H1 (cell line): Measurements from ENCODE around the gene RGS7BP. TPM values are rescaled to one million over a fixed set of nuclear protein-coding genes. Genes with fewer than 3 reads are reported as not detected.
A peak's percentile ranks its signal among the peaks of the same experiment; 100 is the strongest.

Source experiments
- CTCF ChIA-PET: fragments of 300-600 bp; sonication (Branson Sonifier 250); formaldehyde crosslinking; loops from one replicate; lab custom pipeline; 2021; ENCODE audit not compliant: partially characterized antibody; lab: Charles Lee
- POLR2A ChIA-PET: fragments of 300-600 bp; sonication (Branson Sonifier 250); formaldehyde crosslinking; loops from one replicate; lab custom pipeline; 2021; ENCODE audit warnings: inconsistent platforms; ENCODE audit not compliant: partially characterized antibody; lab: Charles Lee
- DNase-seq, 2 experiments: peaks; one replicate each; pipeline versions ENCODE4 v3.0.0 to v3.0.0-alpha.2; 2010 to 2022; ENCODE audit warnings: low spot score in 2 of 2, low read depth in 1 of 2, mixed read lengths in 1 of 2
- FAIRE-seq: peaks from 2 replicates; lab custom pipeline; 2011; peaks lifted over from hg19 to GRCh38; lab: Jason Lieb, UNC
- H2AFZ ChIP-seq: 2 replicates; pipeline ENCODE4 v1.8.1; 2012; ENCODE audit warnings: low read length, inconsistent platforms
- H2AK5ac ChIP-seq: 2 replicates; pipeline ENCODE4 v1.6.1; 2013; ENCODE audit warnings: low read depth, low read length
- H2BK120ac ChIP-seq: replicated peaks from 2 replicates; pipeline ENCODE3; 2013; ENCODE audit warnings: low read depth, low read length, inconsistent platforms
- H2BK12ac ChIP-seq: 2 replicates; pipeline ENCODE4 v1.6.1; 2013; ENCODE audit warnings: low read depth, low read length
- H2BK15ac ChIP-seq: 2 replicates; pipeline ENCODE4 v1.6.1; 2013; ENCODE audit warnings: low read length
- H2BK20ac ChIP-seq: 2 replicates; pipeline ENCODE4 v1.6.1; 2013; ENCODE audit warnings: low read length
- H2BK5ac ChIP-seq: 2 replicates; pipeline ENCODE4 v1.6.1; 2013; ENCODE audit warnings: low read depth, low read length
- H3K14ac ChIP-seq: 2 replicates; pipeline ENCODE4 v1.6.1; 2013; ENCODE audit warnings: inconsistent platforms; ENCODE audit not compliant: insufficient read length
- H3K18ac ChIP-seq: 2 replicates; pipeline ENCODE4 v1.6.1; 2013; ENCODE audit warnings: low read length; ENCODE audit errors: extremely low read depth
- H3K23ac ChIP-seq: 2 replicates; pipeline ENCODE4 v1.6.1; 2013; ENCODE audit warnings: inconsistent platforms; ENCODE audit not compliant: insufficient read length
- H3K23me2 ChIP-seq: 2 replicates; pipeline ENCODE4 v1.6.1; 2013; ENCODE audit warnings: low read depth, low read length
- H3K27ac ChIP-seq: 2 replicates; pipeline ENCODE4 v1.6.1; 2011; ENCODE audit warnings: low read depth, low read length, inconsistent platforms
- H3K27me3 ChIP-seq, 4 experiments: replicated peaks in 1 of 4; 1 replicate in 1 of 4; 2 replicates in 3 of 4; pipeline versions ENCODE4 v1.6.1 to v1.8.1; 2011 to 2013; ENCODE audit warnings: low read length in 3 of 4, mild to moderate bottlenecking in 3 of 4, inconsistent platforms in 2 of 4, mixed read lengths in 2 of 4, moderate library complexity in 1 of 4; ENCODE audit not compliant: control insufficient read depth in 3 of 4, insufficient read depth in 3 of 4; ENCODE audit errors: extremely low read depth in 1 of 4
- H3K36me3 ChIP-seq, 4 experiments: 2 replicates each; pipeline versions ENCODE4 v1.6.1 to v1.8.1; 2011 to 2013; ENCODE audit warnings: mild to moderate bottlenecking in 4 of 4, low read length in 3 of 4, moderate library complexity in 2 of 4, control low read depth in 1 of 4, inconsistent platforms in 1 of 4; ENCODE audit not compliant: insufficient read depth in 4 of 4, control insufficient read depth in 2 of 4
- H3K4ac ChIP-seq: replicated peaks from 2 replicates; pipeline ENCODE3; 2013; ENCODE audit warnings: low read length, low read depth, mixed read lengths, inconsistent platforms; ENCODE audit not compliant: insufficient read length
- H3K4me1 ChIP-seq, 4 experiments: replicated peaks in 1 of 4; 1 replicate in 1 of 4; 2 replicates in 3 of 4; pipeline versions ENCODE4 v1.6.1 to v1.8.1; 2011 to 2013; ENCODE audit warnings: low read length in 3 of 4, inconsistent platforms in 2 of 4, mixed read lengths in 1 of 4; ENCODE audit not compliant: insufficient read depth in 4 of 4, control insufficient read depth in 3 of 4
- H3K4me2 ChIP-seq, 2 experiments: 2 replicates each; pipeline versions ENCODE4 v1.6.1 to v1.8.1; 2011 to 2013; ENCODE audit warnings: low read depth in 2 of 2, low read length in 2 of 2, control low read depth in 1 of 2, inconsistent platforms in 1 of 2, mild to moderate bottlenecking in 1 of 2; ENCODE audit not compliant: insufficient read depth in 1 of 2
- H3K4me3 ChIP-seq, 4 experiments: fragments of 200-600, 300-600 bp in 1 of 4; sonication (generic), shearing (Covaris generic), sonication (Bioruptor Twin) in 1 of 4; 2 replicates each; pipeline versions ENCODE4 v1.5.1 to v1.8.1; 2011 to 2016; ENCODE audit warnings: low read length in 4 of 4, low read depth in 3 of 4, control low read depth in 2 of 4, inconsistent platforms in 2 of 4, mild to moderate bottlenecking in 2 of 4, mixed read lengths in 1 of 4, moderate library complexity in 1 of 4; ENCODE audit not compliant: insufficient read depth in 2 of 4; ENCODE audit errors: extremely low read depth in 1 of 4
- H3K56ac ChIP-seq: replicated peaks from 2 replicates; pipeline ENCODE3; 2013; ENCODE audit warnings: low read depth, mild to moderate bottlenecking, mixed read lengths, low read length, inconsistent platforms; ENCODE audit not compliant: insufficient read length
- H3K79me1 ChIP-seq: 2 replicates; pipeline ENCODE4 v1.6.1; 2013; ENCODE audit warnings: low read depth, low read length, control low read depth
- H3K79me2 ChIP-seq, 2 experiments: 2 replicates each; pipeline versions ENCODE4 v1.6.1 to v1.8.1; 2012 to 2013; ENCODE audit warnings: low read length in 2 of 2, mild to moderate bottlenecking in 2 of 2, inconsistent platforms in 1 of 2; ENCODE audit not compliant: insufficient read depth in 2 of 2, control insufficient read depth in 1 of 2
- H3K9ac ChIP-seq, 4 experiments: replicated peaks in 1 of 4; 1 replicate in 1 of 4; 2 replicates in 3 of 4; pipeline versions ENCODE4 v1.6.1 to v1.8.1; 2011 to 2013; ENCODE audit warnings: low read depth in 3 of 4, low read length in 3 of 4, control low read depth in 2 of 4, mild to moderate bottlenecking in 2 of 4, moderate library complexity in 2 of 4, inconsistent platforms in 1 of 4; ENCODE audit errors: extremely low read depth in 1 of 4
- H3K9me3 ChIP-seq, 2 experiments: 2 replicates each; pipeline versions ENCODE4 v1.6.1 to v1.8.1; 2012 to 2013; ENCODE audit warnings: mild to moderate bottlenecking in 2 of 2, moderate library complexity in 2 of 2, control low read depth in 1 of 2, inconsistent platforms in 1 of 2, low read depth in 1 of 2, low read length in 1 of 2, mixed read lengths in 1 of 2; ENCODE audit not compliant: insufficient read depth in 2 of 2
- H4K20me1 ChIP-seq, 2 experiments: replicated peaks in 1 of 2; 2 replicates each; pipeline versions ENCODE3 to v1.8.1; 2011 to 2013; ENCODE audit warnings: inconsistent platforms in 2 of 2, low read length in 2 of 2, mild to moderate bottlenecking in 1 of 2; ENCODE audit not compliant: insufficient read depth in 2 of 2, control insufficient read depth in 1 of 2
- H4K5ac ChIP-seq: 2 replicates; pipeline ENCODE4 v1.6.1; 2013; ENCODE audit warnings: low read length, low read depth, mixed read lengths, inconsistent platforms; ENCODE audit not compliant: insufficient read length
- H4K8ac ChIP-seq: 2 replicates; pipeline ENCODE4 v1.8.0; 2013; ENCODE audit warnings: mild to moderate bottlenecking, moderate library complexity, low read length, inconsistent platforms; ENCODE audit not compliant: insufficient read depth; ENCODE audit errors: extremely low read depth
- H4K91ac ChIP-seq: replicated peaks from 2 replicates; pipeline ENCODE3; 2013; ENCODE audit warnings: low read length, mixed read lengths, inconsistent platforms; ENCODE audit not compliant: insufficient read length
- EZH2 ChIP-seq: fragments of 200-600 bp; sonication (generic); IDR thresholded peaks from 2 replicates; pipeline ENCODE4 v1.7.1; 2012; ENCODE audit warnings: low read depth, mild to moderate bottlenecking, moderate library complexity, low read length, inconsistent platforms; ENCODE audit not compliant: severe bottlenecking
- HDAC2 ChIP-seq, 2 experiments: fragments of 300-600 bp in 1 of 2; sonication (generic) in 1 of 2; IDR thresholded peaks; 2 replicates each; pipeline ENCODE4 v1.6.1; 2011 to 2012; ENCODE audit warnings: low read depth in 2 of 2, low read length in 2 of 2, mild to moderate bottlenecking in 2 of 2, moderate library complexity in 2 of 2, borderline replicate concordance in 1 of 2, inconsistent platforms in 1 of 2
- KDM4A ChIP-seq: IDR thresholded peaks from one replicate; pipeline ENCODE4 v1.7.1; 2012; ENCODE audit warnings: low read depth, mild to moderate bottlenecking, moderate library complexity, low read length, inconsistent platforms; ENCODE audit not compliant: severe bottlenecking
- TAF7 ChIP-seq: optimal IDR thresholded peaks from 2 replicates; pipeline ENCODE3; 2011; ENCODE audit warnings: low read depth, mild to moderate bottlenecking, inconsistent platforms, low read length, moderate library complexity, borderline replicate concordance
- WGBS, 2 experiments: shearing (Covaris generic) in 1 of 2; methylation state at CpG; one replicate each; pipeline versions ENCODE4 v1.1.6 to v1.1.7; 2013 to 2015; ENCODE audit warnings: low lambda C conversion rate in 2 of 2, mixed read lengths in 2 of 2, inconsistent platforms in 1 of 2, low coverage in 1 of 2, missing lambda C conversion rate in 1 of 2; ENCODE audit not compliant: insufficient replicate concordance in 2 of 2, insufficient coverage in 1 of 2, insufficient read length in 1 of 2; ENCODE audit errors: extremely low coverage in 1 of 2, missing lambda C conversion rate in 1 of 2; 5-methylcytosine and 5-hydroxymethylcytosine counted together
- polyA plus RNA-seq, 7 experiments: library from polyadenylated mRNA; depleted of rRNA in 3 of 7; stranded (reverse) in 5 of 7; unstranded in 2 of 7; fragments of >200 nt in 5 of 7; fragments of 200-250 nt in 2 of 7; gene quantifications; 1 replicate in 5 of 7; 2 replicates in 1 of 7; 4 replicates in 1 of 7; pipeline versions ENCODE4 v1.2.1 to v1.2.3, GENCODE V29; 2011 to 2013; ENCODE audit warnings: missing spikeins in 2 of 7, mixed read lengths in 2 of 7
- total RNA-seq: library from RNA; stranded (reverse); fragmentation: NEBNext Ultra II Directional; extraction: Animal tissue kit (Norgen Biotek cat#: 25700); gene quantifications from 2 replicates; pipeline ENCODE4 v1.2.1, GENCODE V29; 2021

Gene RGS7BP
- total and polyA plus RNA-seq, 2 of the 8 experiments (the other 6 are each of a cell fraction or from before 2014, with no cell fraction given): 0.65 to 2.3 TPM

DNA sequence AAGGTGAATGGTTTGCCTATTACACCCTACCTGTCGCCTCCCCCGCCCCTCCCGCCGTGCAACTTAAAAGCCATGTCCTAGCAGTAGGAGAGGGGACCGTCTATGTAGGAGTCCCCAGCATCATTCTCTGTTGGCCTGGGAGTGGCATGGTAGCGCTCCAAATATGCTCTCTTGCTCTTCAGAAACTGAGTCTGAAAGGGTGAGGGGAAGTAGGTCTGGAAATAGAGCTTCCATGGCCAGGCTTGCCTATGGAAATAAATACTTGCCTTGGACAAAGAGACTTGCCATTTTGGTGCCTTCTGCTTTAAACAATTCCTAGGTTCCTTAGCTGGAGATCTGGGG lies 1.4 kb downstream of the RGS7BP start:
- ChIA-PET POLR2A (interaction anchor here (1.1 to 1.6 kb wide), 3 partner anchors 10 to 13 kb away, joined by 3 to 5 read pairs (median 4); no protein-coding TSS in a partner anchor), CTCF (interaction anchor here (0.9 to 2.2 kb wide), 6 partner anchors 8 to 105 kb away, joined by 3 to 10 read pairs (median 5); no protein-coding TSS in a partner anchor)
- Histone ChIP-seq H3K9ac (peak overlapping the region in 1 of 4 experiments; percentile 40; a peak in 2 of 7 replicates), H2BK20ac (no peak overlapping the region), H2BK120ac (no peak overlapping the region), H4K5ac (no peak overlapping the region), H3K79me2 (no peaks in the 10 kb centered on the region), H2AFZ (peak overlapping the region; percentile 92), H2BK12ac (no peak overlapping the region), H3K23me2 (peaks cover 15% of the 10 kb centered on the region; the same call in 1 of the 2 replicates), H3K56ac (no peak overlapping the region), H4K8ac (no peak overlapping the region), H2BK15ac (no peak overlapping the region), H3K4ac (no peak overlapping the region), H3K4me2 (peak overlapping the region; percentile 95 to 98), H3K4me3 (peak overlapping the region; percentile 66 to 87 (median 78)), H3K23ac (no peak overlapping the region), H3K18ac (no peak overlapping the region; the same call in 1 of the 2 replicates), H2AK5ac (no peak overlapping the region), H3K14ac (no peak overlapping the region), H3K36me3 (no peaks in the 10 kb centered on the region), H3K27ac (no peak overlapping the region), H3K79me1 (no peaks in the 10 kb centered on the region), H2BK5ac (peak overlapping the region; percentile 86; the same call in 1 of the 2 replicates), H3K27me3 (peaks cover 4 to 39% (median 23%) of the 10 kb centered on the region in 4 experiments), H4K91ac (no peak overlapping the region), H3K4me1 (peaks cover 2 to 14% (median 6%) of the 10 kb centered on the region in 4 experiments; a peak in 3 of 7 replicates), H3K9me3 (no peaks in the 10 kb centered on the region), H4K20me1 (no peaks in the 10 kb centered on the region)
- WGBS, 2 experiments: 13% methylated on average over 6 of the region's 6 CpGs; no CpG with 5 or more reads in 1 of the 2 experiments
- FAIRE-seq (no peak), DNase-seq (no peak)
- no peak for TF ChIP-seq TAF7
- no peak for TF ChIP-seq HDAC2 (IDR thresholded peaks at IDR 0.05; ENCODE audit: borderline replicate concordance in 1 of 2, low read depth in 2 of 2, low read length in 2 of 2)
- TF ChIP-seq KDM4A: peak; percentile 1
- peak; percentile 4 for TF ChIP-seq EZH2
